Suppressor macrophage (primary cell): Measurements from ENCODE around the gene ITIH6.

ENCODE experiments used
- DNase-seq, 4 experiments: peaks; one replicate each; pipeline ENCODE4 v3.0.0-alpha.2; 2020 to 2022

Gene ITIH6

GRCh38 chrX:54715621-54716020 lies 82.4 kb downstream of the ITIH6 start:
- no peak for DNase-seq

- no peak for DNase-seq
These were observed 83.6 kb downstream of the ITIH6 start for GRCh38 chrX:54714424-54714823.

GRCh38 chrX:54711735-54712134 lies 86.3 kb downstream of the ITIH6 start:
- DNase-seq = no peak

GRCh38 chrX:54710920-54711319 lies 87.1 kb downstream of the ITIH6 start:
- DNase-seq = no peak

GRCh38 chrX:54708404-54708803 lies 89.7 kb downstream of the ITIH6 start:
- DNase-seq = no peak
